Measurements from ENCODE around the gene SCAPER.

SCAPER gene

DNA sequence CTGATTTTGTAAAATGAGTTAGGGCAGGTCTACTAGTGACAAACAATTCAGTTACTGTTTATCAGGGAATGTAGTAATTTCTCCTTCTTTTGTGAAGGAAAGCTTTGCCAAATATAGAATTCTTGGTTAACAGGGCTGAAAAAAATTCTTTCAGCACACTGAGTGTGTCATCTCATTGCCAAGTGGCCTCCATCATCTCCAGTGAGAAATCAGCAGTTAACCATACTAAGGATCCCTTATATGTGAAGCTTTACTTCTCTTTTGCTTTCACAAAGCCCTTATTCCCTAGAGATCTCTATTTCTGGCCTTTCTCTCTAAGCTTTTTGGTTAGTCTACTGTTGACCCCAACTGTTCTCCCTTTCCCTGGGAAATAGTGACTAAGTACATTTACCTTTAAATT is 269.1 kb downstream of the SCAPER start:
- TF ChIP-seq, protein P1, sequence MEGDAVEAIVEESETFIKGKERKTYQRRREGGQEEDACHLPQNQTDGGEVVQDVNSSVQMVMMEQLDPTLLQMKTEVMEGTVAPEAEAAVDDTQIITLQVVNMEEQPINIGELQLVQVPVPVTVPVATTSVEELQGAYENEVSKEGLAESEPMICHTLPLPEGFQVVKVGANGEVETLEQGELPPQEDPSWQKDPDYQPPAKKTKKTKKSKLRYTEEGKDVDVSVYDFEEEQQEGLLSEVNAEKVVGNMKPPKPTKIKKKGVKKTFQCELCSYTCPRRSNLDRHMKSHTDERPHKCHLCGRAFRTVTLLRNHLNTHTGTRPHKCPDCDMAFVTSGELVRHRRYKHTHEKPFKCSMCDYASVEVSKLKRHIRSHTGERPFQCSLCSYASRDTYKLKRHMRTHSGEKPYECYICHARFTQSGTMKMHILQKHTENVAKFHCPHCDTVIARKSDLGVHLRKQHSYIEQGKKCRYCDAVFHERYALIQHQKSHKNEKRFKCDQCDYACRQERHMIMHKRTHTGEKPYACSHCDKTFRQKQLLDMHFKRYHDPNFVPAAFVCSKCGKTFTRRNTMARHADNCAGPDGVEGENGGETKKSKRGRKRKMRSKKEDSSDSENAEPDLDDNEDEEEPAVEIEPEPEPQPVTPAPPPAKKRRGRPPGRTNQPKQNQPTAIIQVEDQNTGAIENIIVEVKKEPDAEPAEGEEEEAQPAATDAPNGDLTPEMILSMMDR (IDR thresholded peaks at IDR 0.05) = no peak

DNA sequence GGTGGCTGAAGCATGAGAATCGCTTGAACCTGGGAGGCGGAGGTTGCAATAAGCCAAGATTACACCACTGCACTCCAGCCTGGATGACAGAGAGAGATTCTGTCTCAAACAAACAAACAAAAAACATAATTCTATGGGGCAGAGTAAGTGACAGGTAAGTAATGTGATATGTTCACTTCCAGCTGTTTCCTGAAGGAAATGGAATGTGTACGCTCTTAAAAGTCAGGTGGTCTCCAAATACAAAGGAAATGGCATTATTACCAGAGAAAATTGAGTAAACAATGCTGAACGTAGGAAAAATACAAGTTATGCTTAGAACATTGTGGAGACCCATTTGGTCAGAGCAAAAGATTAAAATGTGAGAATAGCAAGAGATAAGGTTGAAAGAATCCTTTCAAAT is 278.5 kb downstream of the SCAPER start:
- TF ChIP-seq, protein P1 (IDR thresholded peaks at IDR 0.05) = no peak

DNA sequence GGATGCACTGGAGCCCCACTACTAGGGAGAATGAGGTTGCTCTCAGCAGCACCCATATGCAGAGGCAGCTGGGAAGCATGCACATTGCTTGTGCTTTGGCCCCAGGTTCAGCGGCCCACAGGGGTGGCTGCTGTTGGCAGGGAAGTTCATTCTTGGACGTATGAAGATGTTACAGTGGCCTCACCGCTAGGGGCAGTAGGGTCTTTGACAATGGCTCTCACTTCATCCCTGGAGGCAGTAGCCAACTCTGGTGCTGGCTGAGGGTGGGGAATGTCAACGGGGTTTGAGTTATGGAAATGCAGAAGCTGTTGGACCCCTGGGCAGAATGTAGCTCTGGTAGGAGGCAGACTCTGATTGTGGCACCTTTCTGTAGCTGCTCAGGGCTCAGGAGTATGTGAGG is 279.9 kb downstream of the SCAPER start:
- TF ChIP-seq, protein P1 (IDR thresholded peaks at IDR 0.05) = no peak

DNA sequence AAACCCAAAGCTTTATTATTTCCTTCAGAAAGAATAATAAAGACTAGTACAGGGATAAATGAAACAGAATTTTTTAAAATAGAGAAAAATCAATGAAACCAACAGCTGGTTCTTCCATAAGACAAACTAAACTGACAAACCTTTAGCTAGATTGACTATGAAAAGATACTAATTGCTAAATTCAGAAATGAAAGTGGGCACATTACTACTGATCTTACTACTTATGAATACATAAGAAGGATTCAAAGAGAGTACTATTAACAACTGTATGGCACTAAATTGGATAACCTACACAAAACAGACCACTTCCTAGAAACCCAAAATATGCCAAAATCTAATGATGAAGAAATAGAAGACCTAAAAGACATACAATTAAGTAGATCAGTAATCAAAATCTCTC is 290.4 kb downstream of the SCAPER start:
- TF ChIP-seq, protein P1 (IDR thresholded peaks at IDR 0.05) = no peak

DNA sequence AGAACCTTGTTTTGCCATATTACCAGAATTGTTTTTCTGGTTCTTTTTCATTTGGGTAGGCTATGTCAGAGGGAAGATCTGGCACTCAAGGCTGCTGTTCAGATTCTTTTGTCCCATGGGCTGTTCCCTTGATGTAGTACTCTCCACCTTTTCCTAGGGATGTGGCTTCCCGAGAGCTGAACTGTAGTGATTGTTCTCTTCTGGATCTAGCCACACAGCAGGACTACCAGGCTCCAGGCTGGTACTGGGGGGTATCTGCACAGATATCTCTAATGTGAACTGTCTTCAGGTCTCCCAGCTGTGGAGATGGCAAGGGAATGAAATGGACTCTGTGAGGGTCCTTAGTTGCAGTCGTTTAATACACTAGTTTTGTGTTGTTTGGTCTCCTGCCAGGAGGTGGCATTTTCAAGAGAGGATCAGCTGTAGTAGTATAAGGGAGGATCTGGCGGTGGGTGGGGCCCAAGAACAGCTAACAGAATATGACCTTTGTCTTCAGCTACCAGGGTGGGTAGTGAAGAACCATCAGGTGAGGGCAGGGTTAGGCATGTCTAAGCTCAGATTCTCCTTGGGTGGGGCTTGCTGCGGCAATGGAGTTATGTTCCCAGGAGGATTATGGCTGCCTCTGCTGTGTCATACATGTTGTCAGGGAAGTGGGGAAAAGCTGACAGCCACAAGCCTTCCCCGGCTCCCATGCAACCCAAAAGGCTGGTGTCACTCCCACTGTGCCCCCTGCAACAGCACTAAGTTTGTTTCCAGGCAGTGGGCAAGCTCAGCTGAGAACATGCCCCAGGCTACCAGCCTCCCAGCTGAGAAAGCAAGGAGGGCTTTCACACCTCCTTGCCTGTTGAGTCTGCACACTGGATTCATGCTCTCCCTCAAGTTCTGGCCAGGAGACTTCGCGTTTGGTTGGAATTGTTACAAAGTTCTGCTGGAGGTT is 316.1 kb downstream of the SCAPER start:
- TF ChIP-seq, protein P1 (IDR thresholded peaks at IDR 0.05) = no peak

DNA sequence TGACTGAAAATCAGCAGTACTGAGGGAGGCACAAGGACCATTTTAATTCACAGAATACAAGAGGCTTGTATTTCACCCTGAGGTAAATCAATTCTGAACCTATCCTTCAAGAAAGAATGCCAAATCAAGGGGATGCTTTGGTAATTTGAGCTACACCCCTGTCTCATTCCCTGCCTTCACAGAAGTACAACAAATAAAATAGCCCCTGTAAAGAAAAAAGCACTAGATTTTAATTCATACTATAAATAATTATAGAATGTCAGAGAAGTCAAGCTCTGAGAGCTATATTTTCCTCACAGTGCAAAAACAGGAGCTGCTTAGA is 319.6 kb downstream of the SCAPER start:
- TF ChIP-seq, protein P1 (IDR thresholded peaks at IDR 0.05) = no peak

DNA sequence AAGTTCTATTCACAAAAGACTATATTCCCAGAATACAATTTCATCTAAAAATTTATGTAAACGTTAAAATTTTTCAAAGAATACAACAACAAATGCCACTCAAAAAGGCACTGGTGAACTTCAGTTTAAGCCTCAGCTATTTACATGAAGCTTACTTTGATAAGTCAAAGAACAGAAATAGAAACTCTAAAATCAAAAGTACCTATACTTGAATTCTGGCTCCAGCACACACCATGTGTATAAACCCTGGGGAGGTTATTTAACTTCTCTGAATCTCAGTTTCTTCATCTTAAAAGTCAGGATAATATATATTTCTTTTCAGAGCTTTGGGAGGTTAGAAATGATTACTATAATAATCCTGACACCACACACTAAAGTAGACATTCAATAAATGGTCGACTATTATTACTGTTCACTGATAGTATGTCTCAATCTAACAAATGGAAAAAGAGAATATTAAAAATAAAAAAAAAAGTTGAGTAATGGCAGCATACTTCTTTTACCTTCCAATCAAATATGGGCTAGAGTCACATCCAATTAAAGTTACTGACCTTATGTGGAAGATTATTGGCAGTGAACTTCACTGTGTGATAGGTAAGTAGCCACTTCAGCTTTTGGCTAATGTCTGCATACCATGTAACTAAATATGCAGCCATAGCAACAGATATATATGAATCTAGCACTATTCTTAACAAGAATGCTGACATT is 320.1 kb downstream of the SCAPER start:
- TF ChIP-seq, protein P1 (IDR thresholded peaks at IDR 0.05) = no peak

Measured in LNCAP (cell line).